CD8-positive, alpha-beta memory T cell (primary cell): ENCODE measurements around the gene ZFAND6. TPM values are rescaled to one million over a fixed set of nuclear protein-coding genes. Genes with fewer than 3 reads are reported as not detected.

Source experiments
- CTCF ChIA-PET: fragments of 350-600 bp; sonication (Branson Sonifier 250); formaldehyde crosslinking; loops from one replicate; lab custom pipeline; 2021; ENCODE audit warnings: antibody characterized with exemption; lab: Charles Lee
- POLR2A ChIA-PET: fragments of 350-600 bp; sonication (Branson Sonifier 250); formaldehyde crosslinking; loops from one replicate; lab custom pipeline; 2021; ENCODE audit warnings: antibody characterized with exemption; lab: Charles Lee
- DNase-seq, 5 donors: peaks; one replicate each; pipeline versions ENCODE4 v3.0.0 to v3.0.0-alpha.2; 2020 to 2022; ENCODE audit warnings: mixed read lengths in 1 of 5
- H3K27ac ChIP-seq: one replicate; pipeline ENCODE4 v1.7.0; 2013; ENCODE audit warnings: low read depth, mild to moderate bottlenecking, low read length, moderate library complexity
- H3K27me3 ChIP-seq: 2 replicates; pipeline ENCODE4 v1.7.0; 2013; ENCODE audit warnings: low read length, mild to moderate bottlenecking; ENCODE audit not compliant: insufficient read depth, poor library complexity, severe bottlenecking
- H3K36me3 ChIP-seq: 2 replicates; pipeline ENCODE4 v1.7.0; 2013; ENCODE audit warnings: mild to moderate bottlenecking, low read length, moderate library complexity; ENCODE audit not compliant: insufficient read depth
- H3K4me1 ChIP-seq: 2 replicates; pipeline ENCODE4 v1.7.0; 2013; ENCODE audit warnings: mild to moderate bottlenecking, low read length, moderate library complexity; ENCODE audit not compliant: insufficient read depth
- H3K4me3 ChIP-seq: 2 replicates; pipeline ENCODE4 v1.7.0; 2013; ENCODE audit warnings: mild to moderate bottlenecking, low read length
- H3K9me3 ChIP-seq: 2 replicates; pipeline ENCODE4 v1.7.0; 2013; ENCODE audit warnings: mild to moderate bottlenecking, low read length
- H3K27ac Mint-ChIP-seq, 8 donors: one replicate each; pipeline ENCODE4 v1.8.0; 2020 to 2021; ENCODE audit warnings: mixed read lengths in 8 of 8, mild to moderate bottlenecking in 6 of 8, inconsistent platforms in 3 of 8, moderate library complexity in 3 of 8
- H3K27me3 Mint-ChIP-seq, 2 donors: one replicate each; pipeline ENCODE4 v1.8.0; 2020 to 2021; ENCODE audit warnings: mixed read lengths in 2 of 2, mild to moderate bottlenecking in 1 of 2, moderate library complexity in 1 of 2
- H3K36me3 Mint-ChIP-seq, 3 donors: one replicate each; pipeline ENCODE4 v1.8.0; 2020 to 2021; ENCODE audit warnings: mixed read lengths in 3 of 3, inconsistent platforms in 1 of 3, mild to moderate bottlenecking in 1 of 3
- H3K4me1 Mint-ChIP-seq, 3 donors: one replicate each; pipeline ENCODE4 v1.8.0; 2020 to 2021; ENCODE audit warnings: mixed read lengths in 3 of 3, inconsistent platforms in 1 of 3, mild to moderate bottlenecking in 1 of 3
- H3K4me3 Mint-ChIP-seq, 7 donors: one replicate each; pipeline ENCODE4 v1.8.0; 2020 to 2021; ENCODE audit warnings: mixed read lengths in 7 of 7, mild to moderate bottlenecking in 6 of 7, moderate library complexity in 4 of 7, inconsistent platforms in 2 of 7
- H3K9me3 Mint-ChIP-seq, 5 donors: one replicate each; pipeline ENCODE4 v1.8.0; 2020 to 2022; ENCODE audit warnings: mixed read lengths in 5 of 5, mild to moderate bottlenecking in 3 of 5, moderate library complexity in 2 of 5, inconsistent platforms in 1 of 5
- polyA plus RNA-seq: library from polyadenylated mRNA; unstranded; fragments of 300-500 nt; fragmentation: Illumina TruSeq; gene quantifications from one replicate; pipeline ENCODE4 v1.2.3, GENCODE V29; 2021
- total RNA-seq, 2 experiments: library from RNA; stranded (reverse); gene quantifications; one replicate each; pipeline ENCODE4 v1.2.3, GENCODE V29; 2021

The ZFAND6 gene
- total and polyA plus RNA-seq, 3 experiments from 2014 or later = 27.5 to 111 (median 28.6) TPM

DNA sequence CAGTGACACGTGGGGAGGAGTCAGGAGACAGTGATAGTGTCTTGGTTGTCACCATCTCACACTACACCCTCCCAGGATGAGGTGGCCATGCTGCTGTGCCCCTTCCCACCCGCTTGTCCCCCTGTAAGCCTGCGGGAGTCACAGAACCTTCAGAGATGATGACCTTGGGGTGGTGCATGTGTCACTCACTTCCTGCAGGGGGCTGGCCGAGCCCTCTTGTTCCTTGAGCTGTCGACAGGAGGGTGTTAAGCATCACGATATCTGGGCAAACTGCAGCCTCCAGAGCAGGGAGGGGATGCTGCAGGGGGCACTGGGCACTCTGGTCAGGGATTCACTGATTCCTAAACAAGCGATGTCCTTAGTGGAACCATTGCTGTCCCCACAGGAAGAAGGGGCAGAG, 121.0 kb downstream of the ZFAND6 start:
- Mint-ChIP-seq H3K9me3 (no peaks in the 10 kb centered on the region), H3K36me3 (peaks cover 11 to 55% (median 12%) of the 10 kb centered on the region in 3 donors), H3K27me3 (no peaks in the 10 kb centered on the region), H3K4me1 (no peaks in the 10 kb centered on the region), H3K27ac (no peak overlapping the region), H3K4me3 (no peak overlapping the region)
- no peaks in the 10 kb centered on the region for H3K9me3 ChIP-seq
- CTCF ChIA-PET = no interaction called here
- H3K27ac ChIP-seq = no peak overlapping the region
- no peaks in the 10 kb centered on the region for H3K4me1 ChIP-seq
- no peak for DNase-seq
- H3K4me3 ChIP-seq = no peak overlapping the region
- no peaks in the 10 kb centered on the region for H3K27me3 ChIP-seq
- H3K36me3 ChIP-seq = no peaks in the 10 kb centered on the region
- POLR2A ChIA-PET = no interaction called here

DNA sequence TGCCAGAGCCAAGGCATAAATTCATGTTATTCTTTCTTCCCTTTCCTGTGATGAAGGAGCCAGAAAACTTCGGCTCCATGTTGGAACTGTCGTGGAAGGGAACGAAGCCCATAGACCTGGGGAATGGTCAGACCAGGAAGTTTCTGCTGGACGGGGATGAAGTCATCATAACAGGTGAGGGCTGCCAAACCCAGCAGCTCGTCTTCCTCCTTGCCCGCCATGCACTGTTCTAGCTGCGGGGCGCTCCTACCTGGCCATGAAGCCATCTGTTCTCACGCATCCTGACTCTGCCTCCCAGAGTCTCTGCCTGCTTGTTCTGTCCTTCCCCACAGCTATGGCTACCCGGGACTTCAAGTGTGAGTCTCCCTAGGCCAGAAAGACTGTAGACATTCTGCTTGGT, 121.5 kb downstream of the ZFAND6 start:
- Histone ChIP-seq H3K9me3 (no peaks in the 10 kb centered on the region), H3K27me3 (no peaks in the 10 kb centered on the region), H3K27ac (no peak overlapping the region), H3K36me3 (no peaks in the 10 kb centered on the region), H3K4me1 (no peaks in the 10 kb centered on the region), H3K4me3 (no peak overlapping the region)
- H3K4me3 Mint-ChIP-seq = no peak overlapping the region
- POLR2A ChIA-PET = no interaction called here
- H3K9me3 Mint-ChIP-seq = no peaks in the 10 kb centered on the region
- no peaks in the 10 kb centered on the region for H3K27me3 Mint-ChIP-seq
- CTCF ChIA-PET = interaction anchor here (1.5 kb wide), 1 partner anchor 9 kb away, joined by 3 read pairs; no protein-coding TSS in a partner anchor
- no peak for DNase-seq
- H3K27ac Mint-ChIP-seq = no peak overlapping the region
- no peaks in the 10 kb centered on the region for H3K4me1 Mint-ChIP-seq
- peaks cover 11 to 53% (median 13%) of the 10 kb centered on the region in 3 donors for H3K36me3 Mint-ChIP-seq

DNA sequence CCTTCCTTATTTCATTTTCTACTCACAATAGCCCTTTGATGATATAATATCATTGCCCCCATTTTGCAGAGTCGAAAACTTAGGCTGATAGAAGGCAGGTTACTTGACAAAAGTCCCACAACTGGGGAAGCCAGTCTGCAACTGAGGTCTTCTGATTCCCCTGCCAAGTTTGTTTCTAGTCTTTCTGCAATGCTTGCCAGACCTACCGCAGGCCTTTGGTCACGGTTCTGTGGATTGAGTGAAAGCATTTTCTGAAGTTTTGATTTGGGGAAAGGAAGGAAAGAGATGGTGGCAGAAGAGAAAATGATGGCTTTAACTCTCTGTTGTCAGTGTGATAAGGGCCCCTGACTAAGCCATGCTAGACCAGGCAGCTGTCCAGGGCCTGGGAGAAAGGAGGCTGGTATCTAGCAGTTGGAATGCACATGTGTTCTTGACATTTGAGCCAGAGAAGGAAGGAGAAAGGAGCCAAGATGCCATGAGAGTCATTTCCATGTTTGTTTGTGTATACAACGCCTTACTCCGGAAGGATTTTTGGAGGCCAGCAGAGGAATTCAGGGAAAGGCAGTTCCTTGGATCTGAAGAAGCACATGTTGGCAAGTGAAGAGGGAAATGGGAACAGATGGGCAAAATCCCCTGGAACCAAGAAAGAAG, 123.3 kb downstream of the ZFAND6 start:
- Mint-ChIP-seq H3K4me3 (no peak overlapping the region), H3K9me3 (no peaks in the 10 kb centered on the region), H3K27ac (peak overlapping the region in 1 of 8 donors; percentile 70), H3K36me3 (peaks cover 18 to 66% (median 21%) of the 10 kb centered on the region in 3 donors), H3K27me3 (no peaks in the 10 kb centered on the region), H3K4me1 (no peaks in the 10 kb centered on the region)
- CTCF ChIA-PET = no interaction called here
- no peaks in the 10 kb centered on the region for H3K4me1 ChIP-seq
- no peaks in the 10 kb centered on the region for H3K9me3 ChIP-seq
- no peak overlapping the region for H3K4me3 ChIP-seq
- no peaks in the 10 kb centered on the region for H3K36me3 ChIP-seq
- no peaks in the 10 kb centered on the region for H3K27me3 ChIP-seq
- no peak for DNase-seq
- H3K27ac ChIP-seq = no peak overlapping the region
- POLR2A ChIA-PET = no interaction called here

DNA sequence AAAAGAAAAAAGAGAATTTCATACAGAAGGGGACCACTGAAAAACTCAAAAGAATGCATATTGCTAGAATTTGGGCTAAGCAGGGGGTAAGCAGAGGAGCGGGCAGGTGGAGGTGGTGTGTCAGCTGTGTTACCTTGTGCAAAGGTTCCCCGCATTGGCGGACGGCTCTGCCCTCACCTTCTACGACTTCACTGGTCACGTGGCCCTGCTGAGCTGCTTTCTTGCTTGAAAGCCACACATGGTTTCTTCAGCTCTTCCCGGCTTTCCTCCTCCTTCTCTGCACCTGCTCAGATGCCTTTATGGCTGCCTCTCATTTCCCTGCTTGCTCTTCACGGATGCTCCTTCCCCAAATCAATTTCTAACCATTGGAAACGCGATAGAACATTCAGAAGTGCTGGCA, 123.8 kb downstream of the ZFAND6 start:
- no peak for DNase-seq
- Histone ChIP-seq H3K4me1 (no peaks in the 10 kb centered on the region), H3K9me3 (no peaks in the 10 kb centered on the region), H3K36me3 (no peaks in the 10 kb centered on the region), H3K27me3 (no peaks in the 10 kb centered on the region), H3K4me3 (no peak overlapping the region), H3K27ac (no peak overlapping the region)
- ChIA-PET POLR2A (no interaction called here), CTCF (no interaction called here)
- Mint-ChIP-seq H3K27ac (no peak overlapping the region), H3K27me3 (no peaks in the 10 kb centered on the region), H3K4me1 (no peaks in the 10 kb centered on the region), H3K4me3 (no peak overlapping the region), H3K36me3 (peaks cover 18 to 65% (median 24%) of the 10 kb centered on the region in 3 donors), H3K9me3 (no peaks in the 10 kb centered on the region)

DNA sequence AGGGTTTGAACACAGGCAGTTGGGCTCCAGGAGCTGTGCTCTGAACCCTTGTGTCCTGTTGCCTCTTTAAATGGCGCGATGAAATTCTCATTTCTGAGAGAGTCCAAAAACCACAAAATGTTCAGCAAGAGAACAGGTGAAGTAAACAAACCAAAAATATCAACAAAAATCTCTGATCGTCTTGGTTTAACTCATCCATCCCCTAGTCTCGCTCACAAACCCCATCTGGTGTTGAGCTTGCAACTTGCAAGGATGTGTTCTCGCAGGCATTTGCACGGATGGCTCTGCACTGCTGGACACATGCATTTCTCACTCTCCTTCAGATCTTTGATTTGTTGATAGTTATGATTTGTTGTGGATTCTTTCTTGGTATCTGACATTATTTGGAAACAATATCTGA, 124.4 kb downstream of the ZFAND6 start:
- Histone ChIP-seq H3K4me3 (no peak overlapping the region), H3K27ac (no peak overlapping the region), H3K9me3 (no peaks in the 10 kb centered on the region), H3K4me1 (no peaks in the 10 kb centered on the region), H3K27me3 (no peaks in the 10 kb centered on the region), H3K36me3 (no peaks in the 10 kb centered on the region)
- no peaks in the 10 kb centered on the region for H3K4me1 Mint-ChIP-seq
- no peak overlapping the region for H3K4me3 Mint-ChIP-seq
- H3K27ac Mint-ChIP-seq = peak overlapping the region in 1 of 8 donors; percentile 37
- no peak for DNase-seq
- POLR2A ChIA-PET = no interaction called here
- H3K36me3 Mint-ChIP-seq = peaks cover 18 to 62% (median 30%) of the 10 kb centered on the region in 3 donors
- no peaks in the 10 kb centered on the region for H3K9me3 Mint-ChIP-seq
- CTCF ChIA-PET = no interaction called here
- H3K27me3 Mint-ChIP-seq = no peaks in the 10 kb centered on the region

DNA sequence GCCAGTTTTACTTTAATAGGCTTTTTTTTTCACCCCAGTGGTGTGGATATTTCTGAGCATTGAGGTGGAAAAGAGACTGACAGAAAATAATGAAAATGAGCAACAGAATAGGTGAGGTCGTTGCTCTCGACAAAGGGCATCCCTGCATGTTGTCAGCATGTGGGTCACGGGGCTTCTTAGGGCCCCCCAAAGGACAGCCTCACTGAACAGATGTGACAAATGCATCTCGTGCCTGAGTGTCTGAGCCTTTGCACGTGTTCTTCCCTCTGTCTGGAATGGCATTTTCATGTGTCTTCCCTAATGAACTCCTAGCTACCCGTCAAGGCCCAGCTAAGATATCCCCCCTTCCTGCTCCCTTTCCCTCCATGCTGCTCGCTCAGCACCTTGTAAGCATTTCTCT, 125.1 kb downstream of the ZFAND6 start:
- Mint-ChIP-seq H3K27me3 (no peaks in the 10 kb centered on the region), H3K36me3 (peaks cover 18 to 57% (median 30%) of the 10 kb centered on the region in 3 donors), H3K27ac (no peak overlapping the region), H3K9me3 (no peaks in the 10 kb centered on the region), H3K4me3 (no peak overlapping the region), H3K4me1 (no peaks in the 10 kb centered on the region)
- Histone ChIP-seq H3K27me3 (no peaks in the 10 kb centered on the region), H3K4me3 (no peak overlapping the region), H3K27ac (no peak overlapping the region), H3K4me1 (no peaks in the 10 kb centered on the region), H3K9me3 (no peaks in the 10 kb centered on the region), H3K36me3 (no peaks in the 10 kb centered on the region)
- POLR2A ChIA-PET = no interaction called here
- no peak for DNase-seq
- CTCF ChIA-PET = no interaction called here

DNA sequence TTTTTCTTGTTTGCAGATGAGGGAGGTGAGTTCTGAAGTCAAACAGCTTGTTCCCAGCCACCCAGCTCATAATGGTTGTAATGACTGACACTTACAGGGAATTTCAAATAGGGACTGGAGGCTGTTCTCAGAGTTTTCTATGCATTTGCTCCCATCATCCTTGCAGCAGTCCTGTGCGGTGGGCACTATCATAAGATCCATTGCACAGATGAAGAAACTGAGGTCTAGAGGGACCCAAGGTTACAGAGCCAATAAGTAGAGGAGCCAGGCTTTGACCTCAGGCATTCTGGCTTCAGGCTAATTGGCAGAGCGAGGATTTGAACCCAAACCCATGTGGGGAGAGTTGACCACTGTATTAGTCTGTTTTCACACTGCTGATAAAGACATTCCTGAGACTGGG, 125.7 kb downstream of the ZFAND6 start:
- Histone ChIP-seq H3K9me3 (no peaks in the 10 kb centered on the region), H3K4me3 (no peak overlapping the region), H3K36me3 (no peaks in the 10 kb centered on the region), H3K4me1 (no peaks in the 10 kb centered on the region), H3K27ac (no peak overlapping the region), H3K27me3 (no peaks in the 10 kb centered on the region)
- Mint-ChIP-seq H3K36me3 (peaks cover 15 to 54% (median 30%) of the 10 kb centered on the region in 3 donors), H3K4me3 (no peak overlapping the region), H3K27me3 (no peaks in the 10 kb centered on the region), H3K9me3 (no peaks in the 10 kb centered on the region), H3K27ac (no peak overlapping the region), H3K4me1 (no peaks in the 10 kb centered on the region)
- no peak for DNase-seq
- CTCF ChIA-PET = no interaction called here
- POLR2A ChIA-PET = no interaction called here

DNA sequence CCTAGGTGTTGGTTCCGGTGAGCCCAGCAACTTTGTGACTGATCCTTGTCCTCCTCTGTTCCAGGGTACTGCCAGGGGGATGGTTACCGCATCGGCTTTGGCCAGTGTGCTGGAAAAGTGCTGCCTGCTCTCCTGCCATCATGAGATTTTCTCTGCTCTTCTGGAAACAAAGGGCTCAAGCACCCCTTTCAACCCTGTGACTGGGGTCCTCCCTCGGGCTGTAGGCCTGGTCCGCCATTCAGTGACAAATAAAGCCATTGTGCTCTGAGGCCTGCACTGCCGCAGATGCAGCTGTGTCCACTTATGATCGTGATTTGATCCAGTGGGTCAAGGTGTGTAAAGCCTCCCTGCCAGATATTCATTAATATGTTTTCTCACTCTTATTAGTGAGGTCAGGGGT, 126.6 kb downstream of the ZFAND6 start:
- no peaks in the 10 kb centered on the region for H3K36me3 ChIP-seq
- no peaks in the 10 kb centered on the region for H3K9me3 ChIP-seq
- ChIA-PET CTCF (no interaction called here), POLR2A (no interaction called here)
- no peak overlapping the region for H3K27ac ChIP-seq
- H3K4me1 ChIP-seq = no peaks in the 10 kb centered on the region
- no peaks in the 10 kb centered on the region for H3K27me3 ChIP-seq
- H3K9me3 Mint-ChIP-seq = no peaks in the 10 kb centered on the region
- DNase-seq = no peak
- H3K4me1 Mint-ChIP-seq = no peaks in the 10 kb centered on the region
- H3K27me3 Mint-ChIP-seq = no peaks in the 10 kb centered on the region
- H3K4me3 ChIP-seq = no peak overlapping the region
- no peak overlapping the region for H3K27ac Mint-ChIP-seq
- no peak overlapping the region for H3K4me3 Mint-ChIP-seq
- H3K36me3 Mint-ChIP-seq = peaks cover 15 to 52% (median 29%) of the 10 kb centered on the region in 3 donors
